GM12878 (cell line): Measurements from ENCODE around the gene ISL1. TPM values are rescaled to one million over a fixed set of nuclear protein-coding genes. Genes with fewer than 3 reads are reported as not detected.

Source experiments
- ATAC-seq: fragments of 200-7000 bp; cut with Tn5 transposase; 3 replicates; pipeline ENCODE4 v1.9.1; 2020; ENCODE audit warnings: mild to moderate bottlenecking, moderate library complexity
- BruUV-seq: library from RNA; stranded (reverse); fragments of 400-500 nt; replicated peaks from 2 replicates; lab custom pipeline; 2021; lab: Mats Ljungman, UMichigan
- CTCF ChIA-PET: fragments of 300-600 bp; sonication (Branson Sonifier 250); formaldehyde crosslinking; extraction: SDS; loops from one replicate; lab custom pipeline; 2021; ENCODE audit warnings: inconsistent platforms; lab: Yijun Ruan, JAX
- POLR2A ChIA-PET: fragments of 350-600 bp; formaldehyde crosslinking; extraction: SDS; loops from one replicate; lab custom pipeline; 2021; ENCODE audit warnings: inconsistent platforms; lab: Charles Lee
- RAD21 ChIA-PET: fragments of 300-600 bp; sonication (Branson Sonifier 250); formaldehyde crosslinking; loops from one replicate; lab custom pipeline; 2023; ENCODE audit warnings: antibody characterized with exemption; ENCODE audit not compliant: unreplicated experiment; lab: Charles Lee
- SMC1A ChIA-PET: fragments of 300-600 bp; sonication (Branson Sonifier 250); formaldehyde crosslinking; loops from one replicate; lab custom pipeline; 2023; ENCODE audit not compliant: unreplicated experiment, uncharacterized antibody; lab: Charles Lee
- DNase-seq: peaks from one replicate; pipeline ENCODE4 v3.0.0-alpha.2; 2011; ENCODE audit warnings: low read depth, low spot score
- FAIRE-seq: peaks from 3 replicates; lab custom pipeline; 2011; peaks lifted over from hg19 to GRCh38; lab: Jason Lieb, UNC
- H2AFZ ChIP-seq: 2 replicates; pipeline ENCODE4 v1.6.0; 2011; ENCODE audit warnings: low read depth, low read length, control low read depth; ENCODE audit not compliant: control insufficient read depth
- H3K27ac ChIP-seq: 2 replicates; pipeline ENCODE4 v1.5.1; 2011; ENCODE audit warnings: control low read depth; ENCODE audit not compliant: control insufficient read depth, insufficient read depth
- H3K27me3 ChIP-seq, 2 experiments: replicated peaks in 1 of 2; 2 replicates each; pipeline versions ENCODE4 v1.6.0 to v1.6.1; 2011; ENCODE audit warnings: low read length in 1 of 2; ENCODE audit not compliant: control insufficient read depth in 2 of 2, insufficient read depth in 2 of 2
- H3K36me3 ChIP-seq, 2 experiments: 2 replicates each; pipeline ENCODE4 v1.5.1; 2011; ENCODE audit warnings: low read length in 1 of 2; ENCODE audit not compliant: control insufficient read depth in 2 of 2, insufficient read depth in 2 of 2
- H3K4me1 ChIP-seq: 2 replicates; pipeline ENCODE4 v1.6.1; 2011; ENCODE audit warnings: mild to moderate bottlenecking, low read length, moderate library complexity, mixed read lengths; ENCODE audit not compliant: control insufficient read depth, insufficient read depth
- H3K4me2 ChIP-seq: 2 replicates; pipeline ENCODE4 v1.6.0; 2011; ENCODE audit warnings: control low read depth; ENCODE audit not compliant: control insufficient read depth, insufficient read depth
- H3K4me3 ChIP-seq: fragments of 200-600 bp; sonication (generic); 2 replicates; pipeline ENCODE4 v1.5.1; 2016
- H3K79me2 ChIP-seq: 2 replicates; pipeline ENCODE4 v1.6.0; 2011; ENCODE audit warnings: low read length; ENCODE audit not compliant: control insufficient read depth, insufficient read depth
- H3K9ac ChIP-seq: 2 replicates; pipeline ENCODE4 v1.8.0; 2011; ENCODE audit warnings: low read length, control low read depth, mixed read lengths; ENCODE audit not compliant: control insufficient read depth, insufficient read depth
- H3K9me3 ChIP-seq: replicated peaks from 3 replicates; pipeline ENCODE4 v1.5.1; 2011; ENCODE audit warnings: mild to moderate bottlenecking, low read length; ENCODE audit not compliant: control insufficient read depth, insufficient read depth
- H4K20me1 ChIP-seq: 2 replicates; pipeline ENCODE4 v1.6.0; 2011; ENCODE audit not compliant: control insufficient read depth, insufficient read depth
- DPF2 ChIP-seq: fragments of 450-650 bp; IDR thresholded peaks from 2 replicates; pipeline ENCODE4 v1.6.1; 2017; ENCODE audit warnings: mild to moderate bottlenecking
- ELK1 ChIP-seq: IDR thresholded peaks from 2 replicates; pipeline ENCODE4 v1.6.1; 2012; ENCODE audit warnings: low read depth, low read length, improper control_type of control experiment
- ETV6 ChIP-seq, 2 experiments: fragments of 450-650 bp in 1 of 2; IDR thresholded peaks in 1 of 2; conservative IDR thresholded peaks in 1 of 2; 2 replicates each; pipeline ENCODE4 v1.6.1; 2014; ENCODE audit warnings: antibody characterized with exemption in 1 of 2, borderline replicate concordance in 1 of 2, low read depth in 1 of 2, mild to moderate bottlenecking in 1 of 2, moderate library complexity in 1 of 2
- GATAD2B ChIP-seq: fragments of 450-650 bp; conservative IDR thresholded peaks from 2 replicates; pipeline ENCODE4 v1.6.1; 2017; ENCODE audit warnings: low read depth, mild to moderate bottlenecking, moderate library complexity
- HDAC2 ChIP-seq: fragments of 200-600 bp; sonication (generic); IDR thresholded peaks from 2 replicates; pipeline ENCODE4 v1.6.1; 2017
- HDGF ChIP-seq: fragments of 450-650 bp; IDR thresholded peaks from 2 replicates; pipeline ENCODE4 v1.6.1; 2016; ENCODE audit warnings: antibody characterized with exemption
- IRF4 ChIP-seq: IDR thresholded peaks from 2 replicates; pipeline ENCODE4 v1.6.1; 2011; ENCODE audit warnings: low read depth, low read length
- JUNB ChIP-seq: IDR thresholded peaks from 2 replicates; pipeline ENCODE4 v1.6.1; 2016; ENCODE audit warnings: antibody characterized with exemption, mild to moderate bottlenecking
- MTA3 ChIP-seq: IDR thresholded peaks from 2 replicates; pipeline ENCODE4 v1.6.1; 2012; ENCODE audit warnings: low read length, inconsistent platforms, borderline replicate concordance
- NFIC ChIP-seq: IDR thresholded peaks from 2 replicates; pipeline ENCODE4 v1.6.1; 2012; ENCODE audit warnings: low read depth, mild to moderate bottlenecking, inconsistent platforms, low read length, moderate library complexity
- NR2F1 ChIP-seq: fragments of 450-650 bp; conservative IDR thresholded peaks from 2 replicates; pipeline ENCODE4 v1.6.1; 2017; ENCODE audit warnings: mild to moderate bottlenecking
- PBX3 ChIP-seq: IDR thresholded peaks from 2 replicates; pipeline ENCODE4 v1.6.1; 2011; ENCODE audit warnings: mild to moderate bottlenecking, low read depth, low read length, moderate library complexity; ENCODE audit not compliant: insufficient replicate concordance
- PRDM15 ChIP-seq: fragments of 450-650 bp; formaldehyde crosslinking; IDR thresholded peaks from 2 replicates; pipeline ENCODE4 v1.4.0; 2020; ENCODE audit warnings: mild to moderate bottlenecking, moderate library complexity
- RAD21 ChIP-seq: IDR thresholded peaks from 2 replicates; pipeline ENCODE4 v1.6.1; 2011; ENCODE audit warnings: mild to moderate bottlenecking, low read depth, low read length, moderate library complexity; ENCODE audit not compliant: insufficient read depth
- TARDBP ChIP-seq: IDR thresholded peaks from 2 replicates; pipeline ENCODE4 v1.6.1; 2016; ENCODE audit warnings: borderline replicate concordance
- ZNF207 ChIP-seq: fragments of 450-650 bp; IDR thresholded peaks from 2 replicates; pipeline ENCODE4 v1.6.1; 2014; ENCODE audit warnings: antibody characterized with exemption, mild to moderate bottlenecking, borderline replicate concordance
- ZNF217 ChIP-seq: fragments of 450-650 bp; IDR thresholded peaks from 2 replicates; pipeline ENCODE4 v1.6.1; 2017; ENCODE audit warnings: antibody characterized with exemption, mild to moderate bottlenecking
- ZNF274 ChIP-seq: IDR thresholded peaks from one replicate; pipeline ENCODE4 v1.8.0; 2011; ENCODE audit not compliant: insufficient read length, insufficient read depth
- WGBS: methylation state at CpG from one replicate; pipeline ENCODE4 v1.1.6; 2016; ENCODE audit warnings: low lambda C conversion rate; ENCODE audit not compliant: insufficient replicate concordance, insufficient coverage; ENCODE audit errors: missing lambda C conversion rate; 5-methylcytosine and 5-hydroxymethylcytosine counted together
- in situ Hi-C: fragments of 300-500 bp; cut with MboI; formaldehyde crosslinking; loops from 9 replicates; pipeline ENCODE4 v1.14.3; 2018; ENCODE audit warnings: mixed read lengths
- intact Hi-C: fragments of 100-400 bp; cut with micrococcal nuclease; formaldehyde crosslinking; loops from one replicate; pipeline ENCODE4 v1.14.2; 2022; ENCODE audit not compliant: unreplicated experiment
- polyA plus RNA-seq, 11 experiments: library from polyadenylated mRNA; depleted of rRNA in 4 of 11; unstranded in 6 of 11; stranded (reverse) in 5 of 11; fragments of >200 nt; fragmentation: Nextera tagmentation in 4 of 11; fragmentation: Illumina TruSeq in 1 of 11; extraction: Ambion mirVana in 4 of 11; extraction: Trizol in 1 of 11; gene quantifications; 1 replicate in 1 of 11; 2 replicates in 10 of 11; pipeline versions ENCODE4 v1.2.1 to v1.2.3, GENCODE V29; 2011 to 2016; ENCODE audit warnings: inconsistent platforms in 2 of 11, missing spikeins in 2 of 11, low read depth in 1 of 11
- total RNA-seq, 4 experiments: library from RNA; depleted of rRNA in 3 of 4; stranded (reverse); fragments of >200 nt in 3 of 4; fragmentation: Illumina TruSeq in 1 of 4; extraction: Trizol in 1 of 4; gene quantifications; 2 replicates each; pipeline versions ENCODE4 v1.2.1 to v1.2.3, GENCODE V29; 2013 to 2021

ISL1 gene
- total and polyA plus RNA-seq, 10 of the 15 experiments (the other 5 are each of a cell fraction or from before 2014, with no cell fraction given), result 0.08 TPM; not detected in 9

- no peak overlapping the region for H3K9ac ChIP-seq
- ATAC-seq (no peak), FAIRE-seq (no peak), DNase-seq (no peak)
- H4K20me1 ChIP-seq, result no peaks in the 10 kb centered on the region
- in situ Hi-C loops (no loop called here), intact Hi-C loops (no loop called here)
- H3K9me3 ChIP-seq, result no peaks in the 10 kb centered on the region
- no peaks in the 10 kb centered on the region for H3K4me1 ChIP-seq
- no peak overlapping the region for H3K27ac ChIP-seq
- 31% methylated on average over 2 of the region's 2 CpGs for WGBS
- H3K36me3 ChIP-seq, result no peaks in the 10 kb centered on the region
- H2AFZ ChIP-seq, result no peak overlapping the region
- no peaks in the 10 kb centered on the region for H3K79me2 ChIP-seq
- H3K4me3 ChIP-seq, result no peak overlapping the region
- no peaks in the 10 kb centered on the region for H3K27me3 ChIP-seq
- RAD21 ChIA-PET, result no interaction called here
- POLR2A ChIA-PET, result no interaction called here
- no TSS peak for BruUV-seq
- H3K4me2 ChIP-seq, result no peak overlapping the region
- SMC1A ChIA-PET, result interaction anchor here (0.9 kb wide), 1 partner anchor 377 kb away, joined by 3 read pairs; no protein-coding TSS in a partner anchor
- CTCF ChIA-PET, result interaction anchor here (1.1 to 1.5 kb wide), 3 partner anchors 15 to 384 kb away, joined by 3 to 6 read pairs (median 5); no protein-coding TSS in a partner anchor
- TF ChIP-seq ZNF207 (no peak), IRF4 (no peak), PBX3 (no peak), MTA3 (no peak), TARDBP (no peak), HDAC2 (no peak), RAD21 (no peak), ELK1 (no peak), PRDM15 (CRISPR knock-in tag) (no peak), ETV6 (conservative IDR thresholded peaks at IDR 0.05 in 1 of 2, IDR thresholded peaks at IDR 0.05 in 1 of 2; ENCODE audit: borderline replicate concordance in 1 of 2, low read depth in 1 of 2) (no peak), HDGF (no peak), GATAD2B (no peak), NFIC (no peak), ZNF274 (no peak), DPF2 (no peak), NR2F1 (no peak), JUNB (no peak), ZNF217 (no peak)
Observed at GRCh38 chr5:51347704-51348103, 35.5 kb upstream of the ISL1 start.
